Stimulated activated CD8-positive, alpha-beta memory T cell treated with anti-CD3 and anti-CD28 coated beads, Interleukin-7, amount 100 ng/mL, for 48 hours (primary cell): ENCODE results near the gene PTPN2.
"Not testable (repeated sequence)": the region's sequence is repeated elsewhere in the genome, so short reads cannot be mapped to it uniquely, and the experiment has no call there.

Experiments used
- DNase-seq, 2 donors: peaks; one replicate each; pipeline ENCODE4 v3.0.0-alpha.2; 2020; ENCODE audit warnings: low read depth in 1 of 2; ENCODE audit errors: extremely low read depth in 1 of 2

Gene PTPN2

GRCh38 chr18:12895014-12895413 lies 11.0 kb upstream of the PTPN2 start:
- DNase-seq = no peak

- DNase-seq = no peak
Measured at GRCh38 chr18:12891561-12891960, 7.5 kb upstream of the PTPN2 start.

- DNase-seq = no peak
Measured at GRCh38 chr18:12890964-12891363, 6.9 kb upstream of the PTPN2 start.

- DNase-seq = no peak
Measured at GRCh38 chr18:12886498-12887126, 2.6 kb upstream of the PTPN2 start.

GRCh38 chr18:12885500-12885899 lies 1.5 kb upstream of the PTPN2 start:
- DNase-seq = no peak

GRCh38 chr18:12884406-12885323 lies 628 bp upstream of the PTPN2 start:
- DNase-seq = no peak

GRCh38 chr18:12883372-12883683 lies 709 bp downstream of the PTPN2 start:
- no peak for DNase-seq

- no peak for DNase-seq
Measured at GRCh38 chr18:12882453-12883371, 1.3 kb downstream of the PTPN2 start.

GRCh38 chr18:12880541-12880910 lies 3.5 kb downstream of the PTPN2 start:
- no peak for DNase-seq

- DNase-seq = no peak
Measured at GRCh38 chr18:12879840-12880540, 4.0 kb downstream of the PTPN2 start.

GRCh38 chr18:12874992-12875391 lies 9.0 kb downstream of the PTPN2 start:
- DNase-seq = not testable (repeated sequence)

- not testable (repeated sequence) for DNase-seq
Measured at GRCh38 chr18:12873961-12874567, 10.0 kb downstream of the PTPN2 start.

GRCh38 chr18:12872408-12872807 lies 11.6 kb downstream of the PTPN2 start:
- DNase-seq = no peak

- DNase-seq = no peak
Measured at GRCh38 chr18:12868576-12868975, 15.5 kb downstream of the PTPN2 start.

- DNase-seq = no peak
Measured at GRCh38 chr18:12867441-12868123, 16.5 kb downstream of the PTPN2 start.

- DNase-seq = no peak
Measured at GRCh38 chr18:12863687-12864216, 20.3 kb downstream of the PTPN2 start.

GRCh38 chr18:12862874-12863482 lies 21.1 kb downstream of the PTPN2 start:
- no peak for DNase-seq

GRCh38 chr18:12862467-12862866 lies 21.6 kb downstream of the PTPN2 start:
- DNase-seq = no peak

GRCh38 chr18:12861637-12862036 lies 22.4 kb downstream of the PTPN2 start:
- DNase-seq = no peak
